HCT116 (cell line): ENCODE data around the gene BORCS8. TPM values are rescaled to one million over a fixed set of nuclear protein-coding genes. Genes with fewer than 3 reads are reported as not detected.

ENCODE experiments used
- ATAC-seq: fragments of 200-7000 bp; cut with Tn5 transposase; 2 replicates; pipeline ENCODE4 v1.9.1; 2020; ENCODE audit warnings: mild to moderate bottlenecking, moderate library complexity
- BruUV-seq: library from RNA; stranded (reverse); fragments of 400-500 nt; replicated peaks from 2 replicates; lab custom pipeline; 2021; lab: Mats Ljungman, UMichigan
- CTCF ChIA-PET: fragments of 300-600 bp; sonication (Branson Sonifier 250); formaldehyde crosslinking; loops from one replicate; lab custom pipeline; 2021; ENCODE audit warnings: antibody characterized with exemption; lab: Charles Lee
- POLR2A ChIA-PET: fragments of 300-600, 350-600 bp; sonication (Branson Sonifier 250); formaldehyde crosslinking; loops from one replicate; lab custom pipeline; 2021; ENCODE audit warnings: antibody characterized with exemption; lab: Charles Lee
- RAD21 ChIA-PET, 2 experiments: fragments of 300-600 bp; sonication (Branson Sonifier 250); formaldehyde crosslinking; loops; one replicate each; lab custom pipeline; 2023; ENCODE audit warnings: low total read pairs in 2 of 2; ENCODE audit not compliant: uncharacterized antibody in 2 of 2, unreplicated experiment in 2 of 2, low non-redundant PET in 1 of 2; lab: Charles Lee
- DNase-seq: peaks from one replicate; pipeline ENCODE4 v3.0.0-alpha.2; 2010; ENCODE audit warnings: low read depth, low spot score
- H2AFZ ChIP-seq: fragments of 200-600 bp; shearing (Covaris generic), sonication (generic); 2 replicates; pipeline ENCODE4 v1.6.1; 2017; ENCODE audit warnings: low read depth, mixed run types, mixed read lengths, antibody characterized with exemption, low read length; ENCODE audit not compliant: poor library complexity, severe bottlenecking
- H3K27ac ChIP-seq: 2 replicates; pipeline ENCODE4 v1.5.1; 2012; ENCODE audit warnings: low read depth, low read length
- H3K27me3 ChIP-seq: fragments of 200-600 bp; sonication (generic); 2 replicates; pipeline ENCODE4 v1.6.1; 2016; ENCODE audit warnings: mixed run types, low read length, mixed read lengths; ENCODE audit not compliant: insufficient read depth
- H3K36me3 ChIP-seq, 2 experiments: fragments of 200-500 bp in 1 of 2; fragments of 200-600 bp in 1 of 2; sonication (Bioruptor generic) in 1 of 2; sonication (generic) in 1 of 2; 2 replicates each; pipeline versions ENCODE4 v1.5.1 to v1.6.1; 2014 to 2016; ENCODE audit warnings: low read length in 2 of 2, inconsistent platforms in 1 of 2, mixed read lengths in 1 of 2, mixed run types in 1 of 2; ENCODE audit not compliant: insufficient read depth in 2 of 2, control insufficient read depth in 1 of 2
- H3K4me1 ChIP-seq, 2 experiments: fragments of 200-600 bp in 1 of 2; sonication (generic) in 1 of 2; 2 replicates each; pipeline versions ENCODE4 v1.5.1 to v1.6.1; 2012 to 2017; ENCODE audit warnings: low read length in 2 of 2, inconsistent platforms in 1 of 2, mild to moderate bottlenecking in 1 of 2, mixed read lengths in 1 of 2, mixed run types in 1 of 2, moderate library complexity in 1 of 2; ENCODE audit not compliant: insufficient read depth in 2 of 2, control insufficient read depth in 1 of 2
- H3K4me2 ChIP-seq: fragments of 200-600 bp; sonication (generic); 2 replicates; pipeline ENCODE4 v1.6.1; 2017; ENCODE audit warnings: mixed run types, low read length, mixed read lengths
- H3K4me3 ChIP-seq, 2 experiments: fragments of 200-600 bp in 1 of 2; sonication (generic) in 1 of 2; replicated peaks in 1 of 2; 2 replicates each; pipeline ENCODE4 v1.5.1; 2011 to 2016; ENCODE audit warnings: low read length in 2 of 2, control low read depth in 1 of 2, low read depth in 1 of 2, mild to moderate bottlenecking in 1 of 2, mixed read lengths in 1 of 2, mixed run types in 1 of 2
- H3K79me2 ChIP-seq: fragments of 200-600 bp; sonication (generic); 2 replicates; pipeline ENCODE4 v1.6.1; 2017; ENCODE audit warnings: mild to moderate bottlenecking, mixed run types, low read length, moderate library complexity, mixed read lengths; ENCODE audit not compliant: insufficient read depth
- H3K9ac ChIP-seq: fragments of 200-600 bp; sonication (generic); 2 replicates; pipeline ENCODE4 v1.6.1; 2016; ENCODE audit warnings: low read length, mixed read lengths
- H3K9me2 ChIP-seq: fragments of 200-600 bp; sonication (generic), shearing (Covaris generic); 2 replicates; pipeline ENCODE4 v1.6.1; 2017; ENCODE audit warnings: mixed run types, mild to moderate bottlenecking, moderate library complexity; ENCODE audit not compliant: insufficient read depth
- H3K9me3 ChIP-seq, 2 experiments: fragments of 200-500 bp in 1 of 2; fragments of 200-600 bp in 1 of 2; sonication (Bioruptor generic) in 1 of 2; sonication (generic) in 1 of 2; 2 replicates each; pipeline ENCODE4 v1.6.1; 2014 to 2017; ENCODE audit warnings: low read length in 2 of 2, mixed read lengths in 2 of 2, inconsistent platforms in 1 of 2, low read depth in 1 of 2, mild to moderate bottlenecking in 1 of 2, mixed run types in 1 of 2, moderate library complexity in 1 of 2; ENCODE audit not compliant: control insufficient read depth in 1 of 2, insufficient read depth in 1 of 2
- H4K20me1 ChIP-seq: fragments of 200-600 bp; sonication (generic), shearing (Covaris generic); 2 replicates; pipeline ENCODE4 v1.6.1; 2017; ENCODE audit warnings: mixed run types, mild to moderate bottlenecking, moderate library complexity; ENCODE audit not compliant: insufficient read depth
- CBX3 ChIP-seq: IDR thresholded peaks from 2 replicates; pipeline ENCODE4 v1.6.1; 2012; ENCODE audit warnings: low read depth
- CEBPB ChIP-seq: IDR thresholded peaks from 2 replicates; pipeline ENCODE4 v1.6.1; 2012; ENCODE audit warnings: low read depth
- ELF1 ChIP-seq: IDR thresholded peaks from 2 replicates; pipeline ENCODE4 v1.6.1; 2012; ENCODE audit warnings: low read depth, borderline replicate concordance
- JUND ChIP-seq: IDR thresholded peaks from 2 replicates; pipeline ENCODE4 v1.6.1; 2012
- RAD21 ChIP-seq: IDR thresholded peaks from 2 replicates; pipeline ENCODE4 v1.6.1; 2012; ENCODE audit warnings: low read depth, mild to moderate bottlenecking
- SIN3A ChIP-seq: IDR thresholded peaks from 2 replicates; pipeline ENCODE4 v1.6.1; 2012; ENCODE audit warnings: low read depth
- SP1 ChIP-seq: IDR thresholded peaks from 2 replicates; pipeline ENCODE4 v1.6.1; 2012; ENCODE audit warnings: low read depth
- SRF ChIP-seq: IDR thresholded peaks from 2 replicates; pipeline ENCODE4 v1.6.1; 2012; ENCODE audit warnings: low read depth
- ZNF274 ChIP-seq: fragments of 200-500 bp; sonication (Bioruptor generic); IDR thresholded peaks from 2 replicates; pipeline ENCODE4 v1.6.1; 2014; ENCODE audit warnings: mild to moderate bottlenecking, low read depth, low read length, inconsistent platforms
- intact Hi-C: fragments of 100-400 bp; cut with micrococcal nuclease; formaldehyde crosslinking; loops from 2 replicates; pipeline ENCODE4 v1.10.0; 2022
- total RNA-seq: library from RNA; stranded (reverse); gene quantifications from one replicate; pipeline ENCODE4 v1.2.1, GENCODE V29; 2021; ENCODE audit not compliant: unreplicated experiment
- TF ChIP-seq, protein P1 (sequence below): IDR thresholded peaks from 2 replicates; pipeline ENCODE4 v1.6.1; 2012
- TF ChIP-seq, protein P2 (sequence below), 3 experiments: fragments of 200-600 bp in 1 of 3; sonication (generic) in 1 of 3; IDR thresholded peaks in 2 of 3; conservative IDR thresholded peaks in 1 of 3; 2 replicates each; pipeline ENCODE4 v1.5.1; 2012 to 2017; ENCODE audit warnings: low read depth in 2 of 3, low read length in 2 of 3, antibody characterized with exemption in 1 of 3, borderline replicate concordance in 1 of 3, control low read depth in 1 of 3, mild to moderate bottlenecking in 1 of 3, mixed read lengths in 1 of 3, mixed run types in 1 of 3, moderate library complexity in 1 of 3; ENCODE audit not compliant: insufficient read depth in 1 of 3
- TF ChIP-seq, protein P3 (sequence below): IDR thresholded peaks from 2 replicates; pipeline ENCODE4 v1.6.1; 2012; ENCODE audit warnings: low read depth

The BORCS8 gene
- total RNA-seq, 1 experiment from 2014 or later: 17.1 TPM

DNA sequence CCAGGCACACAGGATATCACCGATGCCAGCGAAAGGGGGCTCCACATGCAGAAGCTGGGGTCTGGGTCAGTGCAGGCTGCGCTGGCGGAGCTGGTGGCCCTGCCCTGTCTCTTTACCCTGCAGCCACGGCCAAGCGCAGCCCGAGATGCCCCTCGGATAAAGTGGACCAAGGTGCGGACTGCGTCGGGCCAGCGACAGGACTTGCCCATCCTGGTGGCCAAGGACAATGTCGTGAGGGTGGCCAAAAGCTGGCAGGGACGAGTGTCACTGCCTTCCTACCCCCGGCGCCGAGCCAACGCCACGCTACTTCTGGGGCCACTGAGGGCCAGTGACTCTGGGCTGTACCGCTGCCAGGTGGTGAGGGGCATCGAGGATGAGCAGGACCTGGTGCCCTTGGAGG is 27.0 kb upstream of the BORCS8 start:
- peaks cover 5 to 8% of the 10 kb centered on the region in 2 experiments; a peak in 2 of 4 replicates for H3K4me1 ChIP-seq
- BruUV-seq: no TSS peak
- no peak overlapping the region for H3K27ac ChIP-seq
- no peaks in the 10 kb centered on the region for H3K9me2 ChIP-seq
- no peaks in the 10 kb centered on the region for H3K36me3 ChIP-seq
- H4K20me1 ChIP-seq: no peaks in the 10 kb centered on the region
- ChIA-PET RAD21 (no interaction called here), CTCF (no interaction called here), POLR2A (no interaction called here)
- no peak overlapping the region for H3K4me2 ChIP-seq
- intact Hi-C loops: no loop called here
- H2AFZ ChIP-seq: no peak overlapping the region
- H3K9ac ChIP-seq: no peak overlapping the region
- no peaks in the 10 kb centered on the region for H3K79me2 ChIP-seq
- TF ChIP-seq SP1: no peak
- TF ChIP-seq CBX3: no peak
- TF ChIP-seq CEBPB: no peak
- TF ChIP-seq, protein P1, sequence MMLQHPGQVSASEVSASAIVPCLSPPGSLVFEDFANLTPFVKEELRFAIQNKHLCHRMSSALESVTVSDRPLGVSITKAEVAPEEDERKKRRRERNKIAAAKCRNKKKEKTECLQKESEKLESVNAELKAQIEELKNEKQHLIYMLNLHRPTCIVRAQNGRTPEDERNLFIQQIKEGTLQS: no peak
- no peak for TF ChIP-seq SIN3A
- no peak for TF ChIP-seq ELF1
- ATAC-seq (no peak), DNase-seq (no peak)
- peaks cover 0 to 1% of the 10 kb centered on the region in 2 experiments; a peak in 1 of 4 replicates for H3K9me3 ChIP-seq
- no peak overlapping the region for H3K4me3 ChIP-seq
- H3K27me3 ChIP-seq: no peaks in the 10 kb centered on the region

DNA sequence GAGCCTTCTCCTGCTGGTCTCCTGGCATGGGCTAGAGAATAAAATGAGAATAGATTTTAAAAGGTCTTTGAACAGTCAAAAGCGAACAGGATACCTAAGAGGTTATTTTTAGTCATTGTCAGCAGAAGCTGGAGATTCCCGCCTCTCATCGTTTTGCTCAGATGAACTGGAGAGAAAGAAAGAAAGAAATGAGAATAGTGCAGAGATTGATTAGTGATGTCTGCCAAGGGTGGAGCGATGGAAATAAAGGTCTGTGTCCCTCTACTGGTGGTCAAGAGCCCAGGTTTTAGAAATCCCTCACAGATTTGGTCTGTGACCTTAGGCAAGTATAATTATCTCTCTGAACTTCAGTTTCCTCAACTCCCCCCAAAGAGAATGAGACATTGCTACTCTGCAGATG is 25.1 kb upstream of the BORCS8 start:
- BruUV-seq: no TSS peak
- H3K27ac ChIP-seq: no peak overlapping the region
- ChIA-PET RAD21 (no interaction called here), POLR2A (no interaction called here), CTCF (no interaction called here)
- no peaks in the 10 kb centered on the region for H4K20me1 ChIP-seq
- no peaks in the 10 kb centered on the region for H3K9me3 ChIP-seq
- no peak for TF ChIP-seq ZNF274
- TF ChIP-seq CBX3: peak; percentile 62; the same call in 1 of the 2 replicates
- peak; percentile 27; the same call in 1 of the 2 replicates for TF ChIP-seq RAD21
- TF ChIP-seq, protein P2, sequence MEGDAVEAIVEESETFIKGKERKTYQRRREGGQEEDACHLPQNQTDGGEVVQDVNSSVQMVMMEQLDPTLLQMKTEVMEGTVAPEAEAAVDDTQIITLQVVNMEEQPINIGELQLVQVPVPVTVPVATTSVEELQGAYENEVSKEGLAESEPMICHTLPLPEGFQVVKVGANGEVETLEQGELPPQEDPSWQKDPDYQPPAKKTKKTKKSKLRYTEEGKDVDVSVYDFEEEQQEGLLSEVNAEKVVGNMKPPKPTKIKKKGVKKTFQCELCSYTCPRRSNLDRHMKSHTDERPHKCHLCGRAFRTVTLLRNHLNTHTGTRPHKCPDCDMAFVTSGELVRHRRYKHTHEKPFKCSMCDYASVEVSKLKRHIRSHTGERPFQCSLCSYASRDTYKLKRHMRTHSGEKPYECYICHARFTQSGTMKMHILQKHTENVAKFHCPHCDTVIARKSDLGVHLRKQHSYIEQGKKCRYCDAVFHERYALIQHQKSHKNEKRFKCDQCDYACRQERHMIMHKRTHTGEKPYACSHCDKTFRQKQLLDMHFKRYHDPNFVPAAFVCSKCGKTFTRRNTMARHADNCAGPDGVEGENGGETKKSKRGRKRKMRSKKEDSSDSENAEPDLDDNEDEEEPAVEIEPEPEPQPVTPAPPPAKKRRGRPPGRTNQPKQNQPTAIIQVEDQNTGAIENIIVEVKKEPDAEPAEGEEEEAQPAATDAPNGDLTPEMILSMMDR (IDR thresholded peaks at IDR 0.05 in 2 of 3, conservative IDR thresholded peaks at IDR 0.05 in 1 of 3; ENCODE audit: borderline replicate concordance in 1 of 3, insufficient read depth in 1 of 3, low read depth in 2 of 3, low read length in 2 of 3): peak in 2 of 3 experiments; percentile 55 to 56; a peak in 4 of 6 replicates
- no peak for TF ChIP-seq JUND
- TF ChIP-seq, protein P3, sequence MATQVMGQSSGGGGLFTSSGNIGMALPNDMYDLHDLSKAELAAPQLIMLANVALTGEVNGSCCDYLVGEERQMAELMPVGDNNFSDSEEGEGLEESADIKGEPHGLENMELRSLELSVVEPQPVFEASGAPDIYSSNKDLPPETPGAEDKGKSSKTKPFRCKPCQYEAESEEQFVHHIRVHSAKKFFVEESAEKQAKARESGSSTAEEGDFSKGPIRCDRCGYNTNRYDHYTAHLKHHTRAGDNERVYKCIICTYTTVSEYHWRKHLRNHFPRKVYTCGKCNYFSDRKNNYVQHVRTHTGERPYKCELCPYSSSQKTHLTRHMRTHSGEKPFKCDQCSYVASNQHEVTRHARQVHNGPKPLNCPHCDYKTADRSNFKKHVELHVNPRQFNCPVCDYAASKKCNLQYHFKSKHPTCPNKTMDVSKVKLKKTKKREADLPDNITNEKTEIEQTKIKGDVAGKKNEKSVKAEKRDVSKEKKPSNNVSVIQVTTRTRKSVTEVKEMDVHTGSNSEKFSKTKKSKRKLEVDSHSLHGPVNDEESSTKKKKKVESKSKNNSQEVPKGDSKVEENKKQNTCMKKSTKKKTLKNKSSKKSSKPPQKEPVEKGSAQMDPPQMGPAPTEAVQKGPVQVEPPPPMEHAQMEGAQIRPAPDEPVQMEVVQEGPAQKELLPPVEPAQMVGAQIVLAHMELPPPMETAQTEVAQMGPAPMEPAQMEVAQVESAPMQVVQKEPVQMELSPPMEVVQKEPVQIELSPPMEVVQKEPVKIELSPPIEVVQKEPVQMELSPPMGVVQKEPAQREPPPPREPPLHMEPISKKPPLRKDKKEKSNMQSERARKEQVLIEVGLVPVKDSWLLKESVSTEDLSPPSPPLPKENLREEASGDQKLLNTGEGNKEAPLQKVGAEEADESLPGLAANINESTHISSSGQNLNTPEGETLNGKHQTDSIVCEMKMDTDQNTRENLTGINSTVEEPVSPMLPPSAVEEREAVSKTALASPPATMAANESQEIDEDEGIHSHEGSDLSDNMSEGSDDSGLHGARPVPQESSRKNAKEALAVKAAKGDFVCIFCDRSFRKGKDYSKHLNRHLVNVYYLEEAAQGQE: no peak
- TF ChIP-seq, protein P1: no peak
- peak; percentile 71 for TF ChIP-seq SRF
- H3K36me3 ChIP-seq: no peaks in the 10 kb centered on the region
- H3K4me2 ChIP-seq: peak overlapping the region; percentile 12; the same call in 1 of the 2 replicates
- H3K4me3 ChIP-seq: no peak overlapping the region
- intact Hi-C loops: no loop called here
- H2AFZ ChIP-seq: no peak overlapping the region
- H3K79me2 ChIP-seq: no peaks in the 10 kb centered on the region
- H3K27me3 ChIP-seq: no peaks in the 10 kb centered on the region
- DNase-seq: peak; percentile 75
- peak; percentile 76 for ATAC-seq
- H3K9ac ChIP-seq: no peak overlapping the region
- H3K4me1 ChIP-seq: peaks cover 5 to 8% of the 10 kb centered on the region in 2 experiments; a peak in 2 of 4 replicates
- H3K9me2 ChIP-seq: no peaks in the 10 kb centered on the region
